ENCODE results near the gene MRPL1. TPM values are rescaled to one million over a fixed set of nuclear protein-coding genes. Genes with fewer than 3 reads are reported as not detected.
A peak's percentile ranks its signal among the peaks of the same experiment; 100 is the strongest.

The MRPL1 gene
- polyA plus RNA-seq, 3 donors, result 4.0 to 11.8 (median 10.7) TPM

GRCh38 chr4:77930154-77930639 lies 67.6 kb downstream of the MRPL1 start:
- H3K79me2 ChIP-seq (ENCODE audit: insufficient read depth, low read length), result no peaks in the 10 kb centered on the region
- no peak for DNase-seq
- no peak overlapping the region for H3K4me3 ChIP-seq (replicated peaks in 1 of 3; ENCODE audit: low read depth in 2 of 3, low read length in 3 of 3)
- Mint-ChIP-seq H3K4me3 (no peak overlapping the region), H3K27ac (peak overlapping the region in 1 of 7 donors; percentile 46), H3K36me3 (peaks cover 22 to 23% of the 10 kb centered on the region in 2 donors), H3K4me1 (no peaks in the 10 kb centered on the region), H3K9me3 (peaks cover 3 to 7% (median 5%) of the 10 kb centered on the region in 7 donors), H3K27me3 (ENCODE audit: low read depth in 3 of 3) (no peaks in the 10 kb centered on the region)
- H2AFZ ChIP-seq (ENCODE audit: insufficient read depth, low read depth, low read length, poor library complexity, severe bottlenecking), result no peak overlapping the region
- no peak for TF ChIP-seq CTCF (IDR thresholded peaks at IDR 0.05)
- peaks cover 0 to 2% of the 10 kb centered on the region in 2 donors for H3K9me3 ChIP-seq (replicated peaks in 1 of 2; ENCODE audit: control insufficient read depth in 1 of 2, insufficient read depth in 1 of 2, low read length in 2 of 2)
- H3K9ac ChIP-seq (ENCODE audit: insufficient read depth, low read length, poor library complexity, severe bottlenecking), result no peak overlapping the region
- peaks cover 9 to 45% of the 10 kb centered on the region in 2 donors for H3K36me3 ChIP-seq (replicated peaks in 1 of 2; ENCODE audit: control insufficient read depth in 1 of 2, insufficient read depth in 2 of 2, low read length in 2 of 2)
- no peak overlapping the region for H3K4me2 ChIP-seq (replicated peaks; ENCODE audit: extremely low read depth, low read length, poor library complexity, severe bottlenecking)
- H3K27ac ChIP-seq (ENCODE audit: low read depth in 1 of 2, low read length in 2 of 2), result no peak overlapping the region
- WGBS (ENCODE audit: insufficient coverage), result 98% methylated on average over 7 of the region's 7 CpGs
- H4K20me1 ChIP-seq (ENCODE audit: insufficient read depth, low read length), result no peaks in the 10 kb centered on the region
- intact Hi-C loops (cut with micrococcal nuclease), result no loop called here
- no peaks in the 10 kb centered on the region for H3K4me1 ChIP-seq (ENCODE audit: control insufficient read depth in 1 of 2, insufficient read depth in 2 of 2, low read length in 2 of 2)
- no peaks in the 10 kb centered on the region for H3K27me3 ChIP-seq (ENCODE audit: control insufficient read depth in 2 of 2, insufficient read depth in 2 of 2, low read length in 2 of 2)

- Histone ChIP-seq H3K9me3 (replicated peaks in 1 of 2; ENCODE audit: control insufficient read depth in 1 of 2, insufficient read depth in 1 of 2, low read length in 2 of 2) (no peaks in the 10 kb centered on the region), H3K9ac (ENCODE audit: insufficient read depth, low read length, poor library complexity, severe bottlenecking) (no peak overlapping the region), H3K4me3 (replicated peaks in 1 of 3; ENCODE audit: low read depth in 2 of 3, low read length in 3 of 3) (no peak overlapping the region), H3K27me3 (ENCODE audit: control insufficient read depth in 2 of 2, insufficient read depth in 2 of 2, low read length in 2 of 2) (no peaks in the 10 kb centered on the region), H4K20me1 (ENCODE audit: insufficient read depth, low read length) (no peaks in the 10 kb centered on the region), H3K4me2 (replicated peaks; ENCODE audit: extremely low read depth, low read length, poor library complexity, severe bottlenecking) (no peak overlapping the region), H3K4me1 (ENCODE audit: control insufficient read depth in 1 of 2, insufficient read depth in 2 of 2, low read length in 2 of 2) (no peaks in the 10 kb centered on the region), H3K36me3 (replicated peaks in 1 of 2; ENCODE audit: control insufficient read depth in 1 of 2, insufficient read depth in 2 of 2, low read length in 2 of 2) (peaks cover 9 to 38% of the 10 kb centered on the region in 2 donors), H3K27ac (ENCODE audit: low read depth in 1 of 2, low read length in 2 of 2) (no peak overlapping the region), H2AFZ (ENCODE audit: insufficient read depth, low read depth, low read length, poor library complexity, severe bottlenecking) (no peak overlapping the region), H3K79me2 (ENCODE audit: insufficient read depth, low read length) (no peaks in the 10 kb centered on the region)
- no peaks in the 10 kb centered on the region for H3K27me3 Mint-ChIP-seq (ENCODE audit: low read depth in 3 of 3)
- peaks cover 17 to 18% of the 10 kb centered on the region in 2 donors for H3K36me3 Mint-ChIP-seq
- H3K4me1 Mint-ChIP-seq, result no peaks in the 10 kb centered on the region
- H3K9me3 Mint-ChIP-seq, result peaks cover 0 to 2% (median 0%) of the 10 kb centered on the region in 7 donors
- TF ChIP-seq CTCF (IDR thresholded peaks at IDR 0.05), result no peak
- intact Hi-C loops (cut with micrococcal nuclease), result no loop called here
- WGBS (ENCODE audit: insufficient coverage), result 100% methylated on average over 1 of the region's 4 CpGs
- DNase-seq, result no peak
- H3K4me3 Mint-ChIP-seq, result no peak overlapping the region
- H3K27ac Mint-ChIP-seq, result no peak overlapping the region
Observed at GRCh38 chr4:77930876-77931275, 68.2 kb downstream of the MRPL1 start.

Data from CD14-positive monocyte (primary cell).